Measurements from ENCODE around the gene C4orf17.

C4orf17 gene

DNA sequence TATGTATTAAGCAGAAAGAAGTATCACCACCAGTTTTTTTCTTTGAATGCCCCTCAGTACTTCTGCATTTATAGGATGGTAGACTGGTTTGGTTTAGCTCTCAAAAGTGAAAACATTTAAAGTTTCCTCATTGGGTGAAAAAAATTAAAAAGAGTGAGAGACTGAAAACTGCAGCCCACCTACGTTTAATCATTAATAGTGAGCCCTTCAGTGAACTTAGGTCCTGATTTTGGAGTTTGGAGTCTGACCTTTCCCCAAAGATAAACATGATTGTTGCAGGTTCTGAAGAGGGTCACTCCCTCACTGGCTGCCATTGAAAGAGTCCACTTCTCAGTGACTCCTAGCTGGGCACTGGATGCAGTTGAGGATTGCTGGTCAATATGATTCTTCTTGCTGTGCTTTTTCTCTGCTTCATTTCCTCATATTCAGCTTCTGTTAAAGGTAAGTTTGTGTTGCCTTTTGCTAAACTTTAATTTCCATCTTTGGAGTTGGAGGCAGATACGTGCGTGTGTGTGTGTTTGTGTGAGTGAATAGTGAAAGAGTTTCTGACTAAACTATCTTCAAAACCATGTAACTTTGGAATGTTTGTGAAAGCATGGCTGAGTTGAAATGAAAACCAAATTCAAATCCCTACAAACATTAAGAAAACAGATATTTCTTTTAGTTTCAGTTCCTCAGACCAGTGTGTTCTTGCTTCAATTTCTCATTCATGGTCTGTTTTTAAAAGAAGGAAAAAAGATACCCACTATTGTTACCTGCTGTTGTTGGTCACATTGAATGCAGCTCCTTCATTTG is 63.9 kb downstream of the C4orf17 start, which contains the start of gene MTTP:
Gene MTTP, plus strand, starts transcription at position 295 of the 795 bp plus-strand sequence. Its CDS starts 86 bp downstream, at position 381.
- TF ChIP-seq, protein P1, sequence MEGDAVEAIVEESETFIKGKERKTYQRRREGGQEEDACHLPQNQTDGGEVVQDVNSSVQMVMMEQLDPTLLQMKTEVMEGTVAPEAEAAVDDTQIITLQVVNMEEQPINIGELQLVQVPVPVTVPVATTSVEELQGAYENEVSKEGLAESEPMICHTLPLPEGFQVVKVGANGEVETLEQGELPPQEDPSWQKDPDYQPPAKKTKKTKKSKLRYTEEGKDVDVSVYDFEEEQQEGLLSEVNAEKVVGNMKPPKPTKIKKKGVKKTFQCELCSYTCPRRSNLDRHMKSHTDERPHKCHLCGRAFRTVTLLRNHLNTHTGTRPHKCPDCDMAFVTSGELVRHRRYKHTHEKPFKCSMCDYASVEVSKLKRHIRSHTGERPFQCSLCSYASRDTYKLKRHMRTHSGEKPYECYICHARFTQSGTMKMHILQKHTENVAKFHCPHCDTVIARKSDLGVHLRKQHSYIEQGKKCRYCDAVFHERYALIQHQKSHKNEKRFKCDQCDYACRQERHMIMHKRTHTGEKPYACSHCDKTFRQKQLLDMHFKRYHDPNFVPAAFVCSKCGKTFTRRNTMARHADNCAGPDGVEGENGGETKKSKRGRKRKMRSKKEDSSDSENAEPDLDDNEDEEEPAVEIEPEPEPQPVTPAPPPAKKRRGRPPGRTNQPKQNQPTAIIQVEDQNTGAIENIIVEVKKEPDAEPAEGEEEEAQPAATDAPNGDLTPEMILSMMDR (conservative IDR thresholded peaks at IDR 0.05; ENCODE audit: control insufficient read depth, insufficient read depth, low read depth, low read length): no peak
- DNase-seq (ENCODE audit: low read depth): no peak
- H3K4me3 ChIP-seq (ENCODE audit: control insufficient read depth, low read depth, low read length): no peak within 1 kb of the TSS

DNA sequence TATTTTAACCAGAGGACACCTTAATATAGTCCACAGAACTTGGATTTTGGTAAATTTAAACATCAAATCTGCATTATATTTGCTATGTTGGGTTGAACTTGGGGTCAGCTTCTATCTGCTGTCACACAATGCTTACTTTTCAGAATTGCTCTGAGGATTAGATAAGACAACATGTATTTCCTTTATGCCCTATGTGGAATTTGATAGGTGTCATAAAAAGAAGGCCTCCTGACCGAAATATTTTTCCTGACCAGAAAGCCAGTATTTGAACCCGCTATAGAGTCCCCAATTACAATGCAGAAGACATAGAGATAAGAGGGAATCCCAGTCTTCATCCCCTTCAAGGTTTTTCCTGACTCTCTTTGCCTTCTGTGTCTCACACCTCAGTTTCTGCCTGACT is 67.9 kb downstream of the C4orf17 start:
- no peak for DNase-seq (ENCODE audit: low read depth)
- no peak overlapping the region for H3K4me3 ChIP-seq (ENCODE audit: control insufficient read depth, low read depth, low read length)
- TF ChIP-seq, protein P1 (conservative IDR thresholded peaks at IDR 0.05; ENCODE audit: control insufficient read depth, insufficient read depth, low read depth, low read length): no peak

DNA sequence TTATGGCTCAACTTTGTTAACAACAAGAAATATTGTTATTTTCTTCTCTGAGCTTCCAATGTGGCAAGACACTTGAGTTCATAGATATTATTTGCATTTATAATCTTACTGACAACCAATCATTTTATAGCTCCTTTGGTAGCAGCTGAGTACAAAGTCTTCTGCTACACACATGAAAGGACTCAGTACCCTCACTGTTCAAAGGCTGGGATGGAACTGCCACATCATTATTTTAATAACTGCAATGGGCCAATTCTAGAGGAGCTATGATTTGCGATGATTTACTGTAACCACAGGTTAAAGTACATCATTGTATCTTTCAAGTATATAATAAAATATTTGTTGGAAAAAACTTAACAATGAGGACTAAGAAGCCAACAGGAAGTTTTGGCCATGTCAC is 74.7 kb downstream of the C4orf17 start:
- DNase-seq (ENCODE audit: low read depth): no peak
- TF ChIP-seq, protein P1 (conservative IDR thresholded peaks at IDR 0.05; ENCODE audit: control insufficient read depth, insufficient read depth, low read depth, low read length): no peak
- no peak overlapping the region for H3K4me3 ChIP-seq (ENCODE audit: control insufficient read depth, low read depth, low read length)

DNA sequence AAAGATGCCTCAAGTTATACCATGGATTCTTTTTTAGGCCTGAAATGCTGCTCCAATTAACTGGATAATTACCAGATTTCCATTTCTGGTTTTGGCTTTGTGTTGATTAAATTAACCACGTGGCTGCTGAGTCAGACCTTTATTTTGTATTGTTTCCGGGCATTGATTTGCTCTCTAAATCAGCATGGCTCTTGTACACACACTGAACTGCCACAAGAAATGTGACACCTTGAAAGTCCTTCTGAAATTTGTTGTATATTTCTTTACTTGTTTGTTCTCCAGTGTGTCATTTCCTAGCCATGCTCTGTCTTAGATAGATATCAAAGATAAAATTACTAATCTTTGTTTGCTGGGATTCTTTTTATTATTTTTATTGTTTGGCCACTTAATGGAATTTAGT is 75.5 kb downstream of the C4orf17 start:
- TF ChIP-seq, protein P1 (conservative IDR thresholded peaks at IDR 0.05; ENCODE audit: control insufficient read depth, insufficient read depth, low read depth, low read length): no peak
- DNase-seq (ENCODE audit: low read depth): no peak
- no peak overlapping the region for H3K4me3 ChIP-seq (ENCODE audit: control insufficient read depth, low read depth, low read length)

DNA sequence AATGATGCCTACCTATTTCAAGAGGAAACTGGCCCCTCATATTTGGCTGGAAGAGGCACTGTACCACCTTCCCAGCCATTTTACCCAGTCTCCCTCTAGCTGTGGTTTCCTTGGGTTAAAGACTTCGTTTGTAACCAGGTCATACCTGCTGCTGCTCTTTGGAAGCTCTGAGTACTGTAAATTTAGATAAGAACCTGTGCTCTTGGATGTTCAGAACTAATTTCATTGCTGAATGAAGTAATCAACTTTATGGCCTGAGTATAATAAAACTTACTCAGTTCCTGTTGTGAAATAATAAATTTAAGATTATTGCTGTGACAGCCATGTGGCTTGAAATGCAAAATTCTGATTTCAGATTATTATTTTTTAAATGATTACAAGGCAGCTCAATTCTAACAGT is 76.0 kb downstream of the C4orf17 start:
- H3K4me3 ChIP-seq (ENCODE audit: control insufficient read depth, low read depth, low read length): no peak overlapping the region
- TF ChIP-seq, protein P1 (conservative IDR thresholded peaks at IDR 0.05; ENCODE audit: control insufficient read depth, insufficient read depth, low read depth, low read length): no peak
- no peak for DNase-seq (ENCODE audit: low read depth)

DNA sequence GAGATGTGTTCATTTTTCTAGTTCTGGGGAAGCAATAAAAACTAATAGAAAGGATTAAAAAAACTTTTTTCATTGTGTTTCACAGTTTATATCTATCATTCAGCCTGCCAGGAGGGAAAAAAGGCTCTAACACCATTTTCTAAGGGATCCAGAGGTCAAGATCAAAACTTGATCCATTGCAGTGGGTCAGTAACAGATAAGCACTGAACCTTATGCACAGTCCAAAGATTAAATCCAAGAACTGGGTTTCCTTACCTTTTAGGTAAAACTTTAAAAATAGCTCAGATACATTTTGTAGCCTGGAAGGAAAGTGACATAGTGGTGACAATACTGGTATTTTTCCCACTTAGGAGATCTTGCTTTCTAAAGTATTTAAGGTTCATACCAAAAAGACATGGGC is 76.5 kb downstream of the C4orf17 start:
- TF ChIP-seq, protein P1 (conservative IDR thresholded peaks at IDR 0.05; ENCODE audit: control insufficient read depth, insufficient read depth, low read depth, low read length): no peak
- DNase-seq (ENCODE audit: low read depth): no peak
- no peak overlapping the region for H3K4me3 ChIP-seq (ENCODE audit: control insufficient read depth, low read depth, low read length)
